H54 (cell line): ENCODE data around the gene TMX2.

ENCODE experiments used
- DNase-seq: peaks from one replicate; pipeline ENCODE4 v3.0.0; 2011; ENCODE audit warnings: low spot score, mixed read lengths; ENCODE audit not compliant: insufficient read length
- FAIRE-seq: peaks from 3 replicates; lab custom pipeline; 2011; peaks lifted over from hg19 to GRCh38; lab: Jason Lieb, UNC
- POLR2A ChIP-seq: IDR thresholded peaks from 2 replicates; pipeline ENCODE4 v1.6.1; 2011; ENCODE audit warnings: low read depth, mild to moderate bottlenecking, low read length

Gene TMX2

DNA sequence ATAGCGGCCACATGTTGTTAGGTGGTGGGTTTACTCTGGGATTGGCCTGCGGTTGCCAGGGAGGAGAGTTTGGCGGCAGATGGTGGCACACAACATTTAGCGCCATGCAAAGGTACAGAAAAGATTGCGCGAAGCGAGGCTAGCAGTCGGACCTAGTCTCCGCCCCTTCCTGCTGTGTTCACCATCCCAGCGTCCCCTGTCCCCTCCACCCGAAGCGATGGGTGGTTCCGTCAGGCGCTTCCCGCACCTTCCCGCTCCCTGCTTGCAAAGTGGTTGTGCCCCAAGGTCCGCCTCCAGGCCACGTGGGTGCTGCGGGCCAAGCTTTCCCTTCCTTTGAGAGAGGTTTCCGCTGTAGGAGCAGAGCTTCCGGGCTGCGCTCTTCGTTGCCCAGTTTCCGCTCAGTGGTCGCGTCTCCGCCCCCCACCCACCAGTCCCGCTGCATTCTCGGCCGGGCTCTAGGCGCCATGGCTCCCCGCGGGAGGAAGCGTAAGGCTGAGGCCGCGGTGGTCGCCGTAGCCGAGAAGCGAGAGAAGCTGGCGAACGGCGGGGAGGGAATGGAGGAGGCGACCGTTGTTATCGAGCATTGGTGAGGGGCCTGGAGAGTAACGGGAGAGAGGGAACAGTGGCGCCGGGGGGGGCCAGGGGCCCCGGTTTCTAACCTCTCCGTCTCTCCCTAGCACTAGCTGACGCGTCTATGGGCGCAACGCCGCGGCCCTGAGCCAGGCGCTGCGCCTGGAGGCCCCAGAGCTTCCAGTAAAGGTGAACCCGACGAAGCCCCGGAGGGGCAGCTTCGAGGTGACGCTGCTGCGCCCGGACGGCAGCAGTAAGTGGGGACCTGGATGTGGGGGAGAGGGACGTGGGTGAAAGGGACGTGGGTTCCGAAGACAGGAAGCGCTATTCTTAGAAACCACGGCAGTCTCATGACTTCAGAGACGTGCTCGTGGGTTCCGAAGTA lies 29.0 kb downstream of the TMX2 start, which contains the start of gene SELENOH:
Gene SELENOH (plus strand): TSS at position 360 of the 955 bp plus-strand sequence. CDS start 105 bp downstream, at position 465.
- DNase-seq, result peak; percentile 92
- FAIRE-seq, result peak; percentile 62
- peak; percentile 62 for TF ChIP-seq POLR2A

DNA sequence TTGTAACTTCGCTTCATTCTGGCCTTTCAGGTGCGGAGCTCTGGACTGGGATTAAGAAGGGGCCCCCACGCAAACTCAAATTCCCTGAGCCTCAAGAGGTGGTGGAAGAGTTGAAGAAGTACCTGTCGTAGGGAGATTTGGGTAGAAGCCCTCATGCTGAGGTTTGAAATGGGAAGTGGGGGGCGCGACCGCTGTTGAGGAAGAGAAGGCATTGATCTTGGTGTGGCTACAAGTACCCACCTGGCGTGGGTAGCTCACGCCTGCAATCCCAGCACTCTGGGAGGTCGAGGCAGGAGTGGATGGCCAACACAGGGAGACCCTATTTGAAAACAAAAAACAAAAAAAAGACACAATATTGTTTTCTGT lies 29.7 kb downstream of the TMX2 start:
- TF ChIP-seq POLR2A, result no peak
- FAIRE-seq, result no peak
- DNase-seq, result no peak

DNA sequence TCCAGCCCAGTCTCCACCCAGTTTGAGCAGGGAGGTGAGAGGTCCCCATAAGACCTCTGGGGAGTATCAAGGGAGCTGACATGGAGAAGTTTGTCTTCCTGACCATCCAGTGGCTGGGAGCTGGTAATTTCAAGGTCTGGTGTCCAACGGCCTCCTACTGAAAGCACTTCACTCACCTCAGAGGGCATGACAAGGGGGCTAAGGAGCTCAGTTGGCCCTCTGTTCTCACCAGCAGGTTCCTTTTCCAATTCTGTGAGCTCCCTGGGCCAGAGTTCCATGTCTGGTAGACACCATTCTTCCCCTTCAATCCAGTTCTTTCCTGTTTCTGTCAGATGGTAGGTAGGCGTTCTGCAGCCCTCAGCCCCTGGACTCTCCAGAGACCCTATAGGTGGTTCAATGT lies 32.0 kb downstream of the TMX2 start:
- FAIRE-seq (no peak), DNase-seq (no peak)
- no peak for TF ChIP-seq POLR2A

DNA sequence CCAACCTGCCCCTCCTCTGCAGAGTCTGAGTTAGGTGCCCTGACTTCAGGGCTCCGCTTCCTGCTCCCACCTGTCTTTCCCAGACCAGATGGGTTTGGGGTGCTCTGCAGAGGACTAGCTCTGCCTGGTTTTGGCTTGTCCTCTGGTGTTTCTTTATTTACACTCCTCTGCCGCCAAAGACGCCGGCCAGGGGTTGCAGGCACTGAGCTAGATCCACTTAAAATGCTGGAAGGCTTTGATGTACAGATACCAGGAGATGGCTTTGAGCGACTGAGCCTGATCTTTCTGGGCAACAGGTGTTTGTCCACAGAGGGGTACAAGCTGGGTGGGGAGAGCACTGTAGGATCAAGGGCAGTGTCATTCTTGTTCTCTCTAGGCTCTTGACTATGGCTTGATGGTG lies 32.8 kb downstream of the TMX2 start:
- no peak for TF ChIP-seq POLR2A
- no peak for DNase-seq
- FAIRE-seq, result no peak

DNA sequence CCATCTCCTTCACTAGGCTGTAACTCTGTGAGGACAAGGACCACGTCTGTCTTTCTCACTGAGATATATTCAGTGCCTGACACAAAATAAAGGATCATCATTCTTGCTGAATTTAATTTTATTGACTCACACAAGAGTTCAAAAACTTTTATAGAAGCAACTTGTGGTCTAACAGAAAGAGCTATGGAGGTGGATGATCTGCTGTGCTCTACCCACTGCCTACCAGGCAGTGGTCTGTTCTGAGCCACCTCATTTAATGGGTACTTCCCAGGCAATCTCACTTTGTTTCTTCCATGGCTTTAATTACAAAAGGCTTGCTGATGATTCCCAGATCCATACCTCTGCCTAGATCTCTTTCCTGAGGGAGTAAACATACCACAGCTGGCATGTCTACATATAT lies 34.5 kb downstream of the TMX2 start:
- TF ChIP-seq POLR2A, result no peak
- FAIRE-seq (no peak), DNase-seq (no peak)

DNA sequence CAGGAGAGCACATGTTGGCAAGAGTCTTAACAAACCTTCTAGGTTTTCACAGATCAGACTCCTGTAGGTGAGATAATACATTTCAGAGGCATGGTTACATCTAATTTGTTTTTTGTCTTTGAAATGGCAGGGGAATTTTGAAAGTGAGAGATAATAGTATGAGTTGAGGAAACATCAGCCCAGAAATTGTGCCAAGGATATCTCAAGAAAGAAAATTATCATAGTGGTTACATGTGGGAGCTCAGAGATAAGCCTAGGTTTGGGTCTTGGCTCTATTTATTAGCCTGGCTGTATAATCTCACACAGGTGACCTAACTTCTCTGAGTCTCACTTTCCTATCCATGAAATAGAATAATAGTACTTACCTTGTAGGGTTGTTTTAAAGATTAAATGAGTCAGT lies 38.8 kb downstream of the TMX2 start:
- no peak for FAIRE-seq
- no peak for DNase-seq
- TF ChIP-seq POLR2A, result no peak

DNA sequence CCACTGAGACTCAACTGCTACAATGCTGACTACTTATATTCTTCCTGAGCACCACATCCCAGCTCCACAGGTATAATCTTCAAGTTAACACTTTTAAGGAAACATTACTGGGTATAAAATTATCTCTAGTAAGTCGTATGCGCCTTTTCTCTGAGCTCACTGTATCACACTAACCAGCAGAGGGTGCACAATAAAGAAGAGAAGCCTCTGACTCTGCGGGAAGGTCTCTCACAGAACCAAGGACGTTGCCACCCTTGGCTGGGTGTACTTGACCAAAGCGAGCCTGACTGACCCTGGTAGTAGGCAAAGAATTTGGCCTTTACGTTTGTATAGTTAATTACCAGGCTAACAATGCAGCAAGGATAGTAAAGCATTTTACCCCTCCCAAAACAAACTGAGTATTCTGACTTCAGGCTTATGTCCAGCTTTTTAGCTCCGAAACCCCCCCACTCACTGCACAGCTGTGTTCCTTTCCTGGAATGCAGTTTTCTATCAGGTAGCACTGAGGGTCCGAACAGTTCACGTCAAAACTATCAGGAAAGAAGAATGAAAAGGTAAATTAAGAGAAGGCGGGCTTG lies 39.4 kb downstream of the TMX2 start, which contains the start of gene BTBD18:
Gene BTBD18 (minus strand): TSS at position 144 of the 578 bp plus-strand sequence. CDS start 631 bp downstream, outside the sequence.
- no peak for TF ChIP-seq POLR2A
- FAIRE-seq (no peak), DNase-seq (peak; percentile 19)

DNA sequence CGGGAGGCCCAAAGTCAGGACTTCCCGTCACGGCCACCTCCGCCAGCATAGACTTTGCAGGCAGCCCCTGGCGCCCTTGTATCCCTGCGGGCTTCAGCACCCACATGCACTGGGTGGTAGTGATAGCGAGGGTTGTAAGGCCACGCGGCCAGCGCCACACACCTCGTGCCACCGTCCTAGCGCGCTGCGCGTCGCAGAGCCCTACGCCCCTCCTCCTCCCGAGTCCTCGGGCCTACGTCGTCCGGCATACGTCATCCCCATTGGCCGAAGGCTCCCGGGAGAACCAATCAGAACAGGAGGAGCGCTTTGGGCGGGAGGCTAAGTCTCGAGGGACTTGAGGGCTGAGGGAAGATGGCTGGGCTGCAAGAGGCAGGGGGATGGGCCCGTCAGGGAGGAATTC lies 40.6 kb downstream of the TMX2 start:
- no peak for DNase-seq
- no peak for TF ChIP-seq POLR2A
- FAIRE-seq, result no peak

DNA sequence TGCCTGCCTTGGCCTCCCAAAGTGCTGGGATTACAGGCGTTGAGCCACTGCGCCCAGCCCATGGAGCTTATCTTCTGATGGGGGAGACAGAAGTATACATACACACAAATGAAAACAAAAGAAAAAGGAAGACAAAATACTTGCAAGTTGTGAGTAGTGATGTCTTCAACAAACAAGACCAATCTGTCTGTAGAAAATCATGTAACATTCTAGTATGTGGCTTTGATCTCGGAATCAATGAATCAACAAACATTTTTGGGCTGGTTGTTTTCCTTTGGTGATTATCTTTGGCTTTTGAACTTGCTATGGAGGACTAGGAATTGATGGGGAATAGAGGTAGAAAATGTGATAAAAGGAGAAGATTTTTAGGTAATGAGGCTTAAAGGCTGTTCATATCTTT lies 45.8 kb downstream of the TMX2 start:
- no peak for DNase-seq
- TF ChIP-seq POLR2A, result no peak
- no peak for FAIRE-seq

DNA sequence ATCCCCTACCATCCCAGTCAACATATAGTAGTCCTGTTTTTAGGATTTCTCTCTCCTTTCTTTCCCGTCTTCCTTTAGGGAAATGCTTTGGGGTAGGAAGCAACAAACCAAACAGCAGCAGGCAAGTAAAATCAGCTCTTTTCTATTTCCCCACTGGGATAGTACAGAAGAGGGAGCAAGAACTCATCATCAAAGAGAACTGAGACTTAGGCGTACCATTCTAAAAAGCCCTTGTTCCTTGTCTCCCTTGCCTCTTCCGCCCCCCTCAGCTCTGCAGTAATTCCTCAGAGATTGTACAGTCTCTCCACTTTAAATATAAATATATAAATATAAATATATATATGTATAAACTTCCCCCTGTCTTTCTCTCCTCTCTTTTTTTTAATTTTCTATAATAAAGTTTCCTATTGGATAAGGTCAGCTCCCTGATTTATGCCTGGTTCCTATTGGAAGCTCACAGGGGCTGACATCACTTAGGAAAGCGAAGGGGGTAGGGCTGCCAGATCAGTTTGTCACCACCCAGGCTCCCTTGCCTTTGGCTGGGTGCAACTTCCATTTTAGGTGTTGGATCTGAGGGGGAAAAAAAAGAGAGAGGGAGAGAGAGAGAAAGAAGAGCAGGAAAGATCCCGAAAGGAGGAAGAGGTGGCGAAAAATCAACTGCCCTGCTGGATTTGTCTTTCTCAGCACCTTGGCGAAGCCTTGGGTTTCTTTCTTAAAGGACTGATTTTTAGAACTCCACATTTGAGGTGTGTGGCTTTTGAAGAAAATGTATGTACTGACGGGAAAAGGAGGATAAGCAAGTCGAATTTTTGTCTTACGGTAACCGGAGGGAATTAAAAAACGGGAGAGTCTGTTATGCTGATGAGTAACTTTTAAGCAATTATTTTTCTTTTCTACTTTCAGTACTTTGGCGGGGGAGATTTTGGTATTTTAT lies 49.2 kb downstream of the TMX2 start, which contains the start of gene CTNND1:
Gene CTNND1 (plus strand): TSS at position 502 of the 934 bp plus-strand sequence. CDS start 29,677 bp downstream, outside the sequence.
- FAIRE-seq, result peak; percentile 27
- TF ChIP-seq POLR2A, result peak; percentile 61

DNA sequence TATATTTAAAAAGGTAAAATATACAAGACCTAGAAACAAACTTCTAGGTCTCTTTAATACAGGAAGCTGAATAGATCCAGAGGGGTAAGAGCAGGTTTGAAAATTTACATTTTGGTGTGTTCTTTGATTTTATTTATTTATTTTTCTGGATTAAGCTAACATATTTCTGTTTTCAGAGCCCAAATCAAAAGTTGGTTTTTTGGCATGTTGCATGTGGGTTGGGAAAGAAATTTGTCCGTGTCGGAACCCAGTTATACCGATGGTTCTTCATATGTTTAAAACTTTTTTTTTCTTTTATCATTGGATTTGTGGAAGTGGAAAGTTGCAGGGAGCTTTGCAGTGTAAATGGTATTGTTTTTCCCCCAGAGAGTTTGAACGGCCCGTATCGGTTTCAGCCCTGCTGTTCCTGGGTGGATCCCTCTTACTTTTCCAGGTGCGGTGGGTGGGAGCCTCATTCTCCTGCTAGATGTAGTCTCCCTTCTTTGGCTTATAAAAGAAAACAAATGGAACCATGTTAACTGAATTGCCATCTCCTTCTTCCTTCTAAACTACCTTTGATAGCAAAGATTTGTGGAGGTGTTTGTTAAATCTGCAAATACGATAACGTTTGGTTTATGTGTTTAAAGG lies 50.0 kb downstream of the TMX2 start:
- FAIRE-seq, result no peak
- no peak for DNase-seq
- TF ChIP-seq POLR2A, result no peak

More for the DNA sequence above, 49.2 kb downstream of the TMX2 start, which contains the start of gene CTNND1:
- peak; percentile 85 for DNase-seq

DNA sequence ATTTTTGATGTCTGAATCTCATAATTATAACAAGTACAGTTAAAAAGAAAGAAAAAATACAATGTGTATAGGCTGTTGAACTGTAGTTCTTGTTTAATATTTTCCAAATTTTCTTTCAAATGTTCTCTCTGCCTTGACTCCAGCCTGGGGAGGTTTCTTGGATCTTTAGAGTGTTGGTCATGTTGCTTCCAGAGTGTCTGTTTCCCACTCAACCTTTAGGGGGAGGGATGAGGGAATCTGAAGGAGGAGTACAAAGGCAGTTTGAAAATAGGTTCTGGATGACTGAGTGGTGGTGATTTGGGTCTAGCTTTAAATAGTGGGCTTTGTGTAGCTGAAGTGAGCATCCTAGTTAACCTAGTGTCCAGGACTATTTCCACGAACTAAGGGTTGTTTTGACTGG lies 51.2 kb downstream of the TMX2 start:
- DNase-seq, result no peak
- FAIRE-seq, result no peak

DNA sequence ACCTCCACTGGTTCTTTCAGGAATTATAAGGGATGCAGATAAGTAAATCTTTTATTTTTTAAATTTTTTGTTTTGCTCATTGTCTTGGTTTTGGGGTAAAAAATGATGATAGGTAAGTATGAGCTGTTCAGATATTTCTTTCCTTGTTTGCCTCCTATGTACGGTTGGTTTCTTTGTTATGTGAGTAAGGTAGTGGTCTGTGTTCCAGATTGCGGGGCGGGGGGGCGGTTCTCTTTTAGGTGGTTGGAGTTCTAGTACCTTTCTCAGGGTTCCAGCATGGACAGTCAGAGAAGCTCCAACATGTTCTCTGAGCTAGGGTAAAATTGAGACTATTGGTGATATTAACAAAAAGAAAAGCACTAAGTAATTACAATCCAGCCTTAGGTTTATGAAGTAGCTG lies 51.6 kb downstream of the TMX2 start:
- DNase-seq (no peak), FAIRE-seq (no peak)

More for the DNA sequence above, 51.2 kb downstream of the TMX2 start:
- TF ChIP-seq POLR2A, result no peak

More for the DNA sequence above, 51.6 kb downstream of the TMX2 start:
- no peak for TF ChIP-seq POLR2A
